ENCODE results near the gene GRM7.

- TF ChIP-seq, protein P1, sequence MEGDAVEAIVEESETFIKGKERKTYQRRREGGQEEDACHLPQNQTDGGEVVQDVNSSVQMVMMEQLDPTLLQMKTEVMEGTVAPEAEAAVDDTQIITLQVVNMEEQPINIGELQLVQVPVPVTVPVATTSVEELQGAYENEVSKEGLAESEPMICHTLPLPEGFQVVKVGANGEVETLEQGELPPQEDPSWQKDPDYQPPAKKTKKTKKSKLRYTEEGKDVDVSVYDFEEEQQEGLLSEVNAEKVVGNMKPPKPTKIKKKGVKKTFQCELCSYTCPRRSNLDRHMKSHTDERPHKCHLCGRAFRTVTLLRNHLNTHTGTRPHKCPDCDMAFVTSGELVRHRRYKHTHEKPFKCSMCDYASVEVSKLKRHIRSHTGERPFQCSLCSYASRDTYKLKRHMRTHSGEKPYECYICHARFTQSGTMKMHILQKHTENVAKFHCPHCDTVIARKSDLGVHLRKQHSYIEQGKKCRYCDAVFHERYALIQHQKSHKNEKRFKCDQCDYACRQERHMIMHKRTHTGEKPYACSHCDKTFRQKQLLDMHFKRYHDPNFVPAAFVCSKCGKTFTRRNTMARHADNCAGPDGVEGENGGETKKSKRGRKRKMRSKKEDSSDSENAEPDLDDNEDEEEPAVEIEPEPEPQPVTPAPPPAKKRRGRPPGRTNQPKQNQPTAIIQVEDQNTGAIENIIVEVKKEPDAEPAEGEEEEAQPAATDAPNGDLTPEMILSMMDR (conservative IDR thresholded peaks at IDR 0.05 in 1 of 2, IDR thresholded peaks at IDR 0.05 in 1 of 2; ENCODE audit: low read depth in 1 of 2, low read length in 2 of 2) = no peak
- no peak for TF ChIP-seq EZH2 (IDR thresholded peaks at IDR 0.05; ENCODE audit: low read length, missing control alignments)
These were observed 168.6 kb downstream of the GRM7 start for GRCh38 chr3:7029562-7029961.
